ENCODE measurements around the gene TPCN2.

DNA sequence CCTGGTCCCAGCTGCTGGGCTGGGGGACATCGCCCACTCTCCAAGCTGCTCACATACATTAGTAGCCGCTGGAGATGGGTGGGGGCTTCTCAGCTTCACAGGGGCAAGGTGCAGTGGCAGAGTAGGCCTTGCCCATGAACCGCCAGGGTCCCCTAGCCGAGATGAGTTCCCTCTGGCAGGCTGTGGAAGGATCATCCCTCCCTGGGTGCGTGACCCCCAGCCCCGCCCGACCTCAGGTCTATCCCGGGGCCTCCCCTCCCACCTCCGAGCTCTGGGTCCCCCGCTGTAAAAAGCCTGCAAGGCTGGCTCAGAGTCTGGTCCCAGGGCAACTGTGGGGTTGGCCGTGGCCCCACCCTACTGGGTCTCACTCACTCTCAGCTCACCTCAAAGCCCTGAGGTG, 15.3 kb upstream of the TPCN2 start:
- TF ChIP-seq, protein P1, sequence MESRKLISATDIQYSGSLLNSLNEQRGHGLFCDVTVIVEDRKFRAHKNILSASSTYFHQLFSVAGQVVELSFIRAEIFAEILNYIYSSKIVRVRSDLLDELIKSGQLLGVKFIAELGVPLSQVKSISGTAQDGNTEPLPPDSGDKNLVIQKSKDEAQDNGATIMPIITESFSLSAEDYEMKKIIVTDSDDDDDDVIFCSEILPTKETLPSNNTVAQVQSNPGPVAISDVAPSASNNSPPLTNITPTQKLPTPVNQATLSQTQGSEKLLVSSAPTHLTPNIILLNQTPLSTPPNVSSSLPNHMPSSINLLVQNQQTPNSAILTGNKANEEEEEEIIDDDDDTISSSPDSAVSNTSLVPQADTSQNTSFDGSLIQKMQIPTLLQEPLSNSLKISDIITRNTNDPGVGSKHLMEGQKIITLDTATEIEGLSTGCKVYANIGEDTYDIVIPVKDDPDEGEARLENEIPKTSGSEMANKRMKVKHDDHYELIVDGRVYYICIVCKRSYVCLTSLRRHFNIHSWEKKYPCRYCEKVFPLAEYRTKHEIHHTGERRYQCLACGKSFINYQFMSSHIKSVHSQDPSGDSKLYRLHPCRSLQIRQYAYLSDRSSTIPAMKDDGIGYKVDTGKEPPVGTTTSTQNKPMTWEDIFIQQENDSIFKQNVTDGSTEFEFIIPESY (IDR thresholded peaks at IDR 0.05) = no peak
- TF ChIP-seq, protein P2, sequence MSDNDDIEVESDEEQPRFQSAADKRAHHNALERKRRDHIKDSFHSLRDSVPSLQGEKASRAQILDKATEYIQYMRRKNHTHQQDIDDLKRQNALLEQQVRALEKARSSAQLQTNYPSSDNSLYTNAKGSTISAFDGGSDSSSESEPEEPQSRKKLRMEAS (IDR thresholded peaks at IDR 0.05) = no peak
- TF ChIP-seq CTCF (IDR thresholded peaks at IDR 0.05; ENCODE audit: low read depth, low read length, missing input control) = no peak
- no peak for TF ChIP-seq RAD21 (IDR thresholded peaks at IDR 0.05)
